Sigmoid colon (tissue), 7 donors: ENCODE data around the gene EEPD1. TPM values are rescaled to one million over a fixed set of nuclear protein-coding genes. Genes with fewer than 3 reads are reported as not detected.

Source experiments
- DNase-seq: peaks from one replicate; pipeline ENCODE4 v3.0.0-alpha.2; 2019
- H3K27ac ChIP-seq, 4 donors: fragments of 200-600 bp; sonication (generic); one replicate each; pipeline ENCODE4 v1.5.1; 2016 to 2019; ENCODE audit warnings: mild to moderate bottlenecking in 1 of 4
- H3K27me3 ChIP-seq, 3 donors: fragments of 200-600 bp; sonication (generic); one replicate each; pipeline ENCODE4 v1.5.1; 2019; ENCODE audit warnings: mild to moderate bottlenecking in 1 of 3
- H3K36me3 ChIP-seq, 4 donors: fragments of 200-600 bp; sonication (generic); one replicate each; pipeline ENCODE4 v1.5.1; 2016 to 2019
- H3K4me1 ChIP-seq, 4 donors: fragments of 200-600 bp; sonication (generic); one replicate each; pipeline ENCODE4 v1.5.1; 2017 to 2019
- H3K4me3 ChIP-seq, 4 donors: fragments of 200-600 bp; sonication (generic); one replicate each; pipeline ENCODE4 v1.5.1; 2017 to 2019; ENCODE audit warnings: mild to moderate bottlenecking in 2 of 4, moderate library complexity in 1 of 4
- H3K9me3 ChIP-seq, 4 donors: fragments of 200-600 bp in 3 of 4; sonication (generic) in 3 of 4; one replicate each; pipeline versions ENCODE4 v1.5.1 to v1.6.1; 2013 to 2019
- EP300 ChIP-seq, 4 donors: sonication (generic); formaldehyde crosslinking; IDR thresholded peaks; one replicate each; pipeline ENCODE4 v1.6.1; 2017; ENCODE audit warnings: antibody characterized with exemption in 4 of 4
- POLR2A ChIP-seq, 2 donors: fragments of 450-650 bp; IDR thresholded peaks; one replicate each; pipeline ENCODE4 v1.6.1; 2016; ENCODE audit warnings: antibody characterized with exemption in 2 of 2, mild to moderate bottlenecking in 2 of 2, moderate library complexity in 2 of 2
- POLR2AphosphoS5 ChIP-seq, 4 donors: sonication (generic); formaldehyde crosslinking; IDR thresholded peaks; one replicate each; pipeline ENCODE4 v1.6.1; 2017; ENCODE audit warnings: antibody characterized with exemption in 4 of 4
- WGBS, 2 donors: extraction: QIAGEN DNeasy Blood & Tissue Kit; methylation state at CpG; one replicate each; pipeline ENCODE4 v1.1.7; 2013; 5-methylcytosine and 5-hydroxymethylcytosine counted together
- intact Hi-C: fragments of 100-400 bp; cut with DNase I; formaldehyde crosslinking; loops from one replicate; pipeline ENCODE4 v1.15.1; 2023
- polyA plus RNA-seq, 3 donors: library from polyadenylated mRNA; stranded (reverse); fragments of 200-250 nt; gene quantifications; one replicate each; pipeline ENCODE4 v1.2.3, GENCODE V29; 2013
- total RNA-seq, 4 donors: library from RNA; depleted of rRNA; stranded (reverse); fragments of >200 nt; gene quantifications; one replicate each; pipeline ENCODE4 v1.1.0, GENCODE V29; 2016
- TF ChIP-seq, protein P1 (sequence below), 4 experiments: fragments of 450-650 bp in 3 of 4; fragments of 200-600 bp in 1 of 4; IDR thresholded peaks; one replicate each; pipeline ENCODE4 v1.5.1; 2016 to 2019; ENCODE audit warnings: antibody characterized with exemption in 4 of 4, mild to moderate bottlenecking in 3 of 4, moderate library complexity in 2 of 4
- donor health status: healthy with polysubstance abuse.
- donor health status: Bipolar disorder and iron deficiency.
- donor health status: healthy.

EEPD1 gene
- total and polyA plus RNA-seq, 7 donors, result 6.6 to 18.1 (median 14.3) TPM

DNA sequence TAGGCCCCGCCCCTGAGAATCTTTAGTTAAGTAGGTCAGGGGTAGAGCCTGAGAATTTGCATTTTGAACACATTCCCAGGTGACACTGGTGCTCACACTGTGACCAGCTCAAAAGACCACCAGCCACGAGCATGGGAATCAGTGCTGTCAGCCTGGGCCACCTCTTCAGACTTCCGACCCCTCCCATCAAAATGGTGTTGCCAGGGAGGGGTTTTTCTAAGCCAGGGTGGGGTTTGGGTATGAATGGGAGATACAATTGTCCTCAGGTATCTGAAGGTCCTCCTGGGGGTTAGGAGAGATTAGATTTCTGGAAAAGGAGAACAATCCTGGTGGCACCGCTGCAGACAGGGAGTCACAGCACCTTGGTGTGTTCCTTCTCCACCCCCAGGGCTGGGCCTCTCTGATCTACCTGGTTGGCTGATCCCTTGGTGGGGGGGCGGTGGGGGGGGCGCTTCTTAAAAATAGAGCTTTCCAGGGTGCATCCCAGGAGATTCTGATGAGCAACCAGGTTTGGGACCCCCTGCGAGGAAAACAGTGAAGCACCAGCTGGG lies 125.1 kb downstream of the EEPD1 start:
- H3K27ac ChIP-seq, result peak overlapping the region in 3 of 4 donors; percentile 81 to 86 (median 82)
- DNase-seq, result peak; percentile 63
- TF ChIP-seq EP300 (IDR thresholded peaks at IDR 0.05), result no peak
- TF ChIP-seq POLR2AphosphoS5 (IDR thresholded peaks at IDR 0.05), result no peak
- no peak for TF ChIP-seq POLR2A (IDR thresholded peaks at IDR 0.05)
- TF ChIP-seq, protein P1, sequence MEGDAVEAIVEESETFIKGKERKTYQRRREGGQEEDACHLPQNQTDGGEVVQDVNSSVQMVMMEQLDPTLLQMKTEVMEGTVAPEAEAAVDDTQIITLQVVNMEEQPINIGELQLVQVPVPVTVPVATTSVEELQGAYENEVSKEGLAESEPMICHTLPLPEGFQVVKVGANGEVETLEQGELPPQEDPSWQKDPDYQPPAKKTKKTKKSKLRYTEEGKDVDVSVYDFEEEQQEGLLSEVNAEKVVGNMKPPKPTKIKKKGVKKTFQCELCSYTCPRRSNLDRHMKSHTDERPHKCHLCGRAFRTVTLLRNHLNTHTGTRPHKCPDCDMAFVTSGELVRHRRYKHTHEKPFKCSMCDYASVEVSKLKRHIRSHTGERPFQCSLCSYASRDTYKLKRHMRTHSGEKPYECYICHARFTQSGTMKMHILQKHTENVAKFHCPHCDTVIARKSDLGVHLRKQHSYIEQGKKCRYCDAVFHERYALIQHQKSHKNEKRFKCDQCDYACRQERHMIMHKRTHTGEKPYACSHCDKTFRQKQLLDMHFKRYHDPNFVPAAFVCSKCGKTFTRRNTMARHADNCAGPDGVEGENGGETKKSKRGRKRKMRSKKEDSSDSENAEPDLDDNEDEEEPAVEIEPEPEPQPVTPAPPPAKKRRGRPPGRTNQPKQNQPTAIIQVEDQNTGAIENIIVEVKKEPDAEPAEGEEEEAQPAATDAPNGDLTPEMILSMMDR (IDR thresholded peaks at IDR 0.05), result no peak
- intact Hi-C loops, result loop anchor here (1.0 to 2.0 kb wide), 2 partner anchors 13 to 149 kb away; no protein-coding TSS in a partner anchor
- no peak overlapping the region for H3K4me3 ChIP-seq
- H3K4me1 ChIP-seq, result peaks cover 0 to 81% (median 79%) of the 10 kb centered on the region in 4 donors
- WGBS, 2 donors, result 84 to 86% methylated on average over 7 of the region's 7 CpGs
- no peaks in the 10 kb centered on the region for H3K27me3 ChIP-seq
- no peaks in the 10 kb centered on the region for H3K9me3 ChIP-seq
- H3K36me3 ChIP-seq, result no peaks in the 10 kb centered on the region

DNA sequence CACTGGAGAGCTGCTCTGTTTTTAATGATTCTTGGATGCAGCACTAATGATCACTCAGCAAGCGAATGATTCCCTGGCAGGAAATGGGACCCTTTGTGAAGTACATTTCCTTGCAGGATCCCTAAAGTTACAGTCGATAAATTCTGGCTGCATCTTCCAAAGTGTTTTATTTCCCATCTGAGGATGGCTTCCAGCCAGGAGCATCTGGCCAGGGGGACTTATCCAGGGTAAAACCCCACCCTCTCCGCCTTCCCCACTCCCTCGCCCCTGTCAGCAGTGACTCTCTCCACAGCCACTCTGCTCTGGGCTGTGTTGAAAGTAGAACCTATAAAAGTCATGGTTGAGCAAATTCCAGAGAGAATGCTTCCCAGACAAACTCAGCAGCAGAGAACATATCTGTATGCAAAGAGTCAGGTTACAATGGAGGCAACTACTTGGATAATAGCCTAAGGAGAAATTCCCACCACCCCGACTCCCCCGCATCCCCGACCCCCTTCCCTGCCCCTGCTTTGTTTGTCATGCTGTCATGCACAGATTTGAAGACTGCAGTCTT lies 125.6 kb downstream of the EEPD1 start:
- Histone ChIP-seq H3K4me3 (no peak overlapping the region), H3K27me3 (no peaks in the 10 kb centered on the region), H3K9me3 (no peaks in the 10 kb centered on the region), H3K36me3 (no peaks in the 10 kb centered on the region), H3K4me1 (peaks cover 0 to 78% (median 75%) of the 10 kb centered on the region in 4 donors), H3K27ac (peak overlapping the region in 3 of 4 donors; percentile 81 to 86 (median 82))
- intact Hi-C loops, result loop anchor here (1.0 to 2.0 kb wide), 2 partner anchors 13 to 150 kb away; no protein-coding TSS in a partner anchor
- DNase-seq, result peak; percentile 93
- no peak for TF ChIP-seq POLR2A (IDR thresholded peaks at IDR 0.05)
- TF ChIP-seq EP300 (IDR thresholded peaks at IDR 0.05), result peak; percentile 62 to 94 (median 87)
- peak; percentile 87 to 98 (median 94) for TF ChIP-seq POLR2AphosphoS5 (IDR thresholded peaks at IDR 0.05)
- TF ChIP-seq, protein P1 (IDR thresholded peaks at IDR 0.05), result no peak
- WGBS, 2 donors, result 63 to 66% methylated on average over 7 of the region's 7 CpGs

DNA sequence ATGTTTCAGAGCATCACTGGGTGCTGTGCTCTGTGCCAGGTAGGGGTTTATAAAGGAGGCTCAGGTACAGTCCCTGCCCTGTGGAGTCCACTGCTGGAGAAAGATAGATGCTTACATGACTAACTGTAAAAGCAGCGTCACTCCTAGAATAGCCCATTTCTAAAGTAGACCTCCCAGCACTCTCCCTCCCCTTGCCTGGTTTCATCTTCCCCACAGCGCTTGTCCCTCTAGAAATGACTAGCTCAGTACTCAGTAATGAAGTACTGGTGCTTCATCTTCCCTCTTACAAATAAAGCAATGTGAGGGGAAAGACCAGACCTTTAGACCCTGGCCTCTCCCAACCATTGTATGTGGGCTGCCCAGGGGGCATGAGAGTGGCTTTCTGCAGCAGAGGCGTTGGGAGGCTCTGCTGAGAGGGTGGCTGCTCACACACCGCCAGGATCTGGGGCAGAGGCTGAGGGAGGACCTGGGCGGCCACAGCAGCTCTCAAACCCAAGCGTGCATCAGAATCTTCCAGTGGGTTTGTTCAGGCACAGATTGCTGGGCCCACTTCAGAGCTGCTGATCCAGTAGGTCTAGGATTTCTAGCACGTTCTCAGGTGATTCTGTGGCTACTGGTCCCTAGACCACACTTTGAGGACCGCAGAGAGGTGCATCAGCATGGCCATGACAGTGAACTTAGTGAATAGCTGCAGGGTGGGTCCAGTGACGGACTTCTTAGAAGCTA lies 126.3 kb downstream of the EEPD1 start:
- H3K27me3 ChIP-seq, result no peaks in the 10 kb centered on the region
- H3K36me3 ChIP-seq, result no peaks in the 10 kb centered on the region
- intact Hi-C loops, result loop anchor here (2.0 kb wide), 1 partner anchor 151 kb away; no protein-coding TSS in a partner anchor
- H3K4me3 ChIP-seq, result no peak overlapping the region
- H3K4me1 ChIP-seq, result peaks cover 0 to 74% (median 70%) of the 10 kb centered on the region in 4 donors
- no peaks in the 10 kb centered on the region for H3K9me3 ChIP-seq
- WGBS, 2 donors, result 89 to 92% methylated on average over 9 of the region's 9 CpGs
- H3K27ac ChIP-seq, result peak overlapping the region in 3 of 4 donors; percentile 81 to 86 (median 82)
- peak; percentile 58 for DNase-seq
- TF ChIP-seq, protein P1 (IDR thresholded peaks at IDR 0.05), result no peak

DNA sequence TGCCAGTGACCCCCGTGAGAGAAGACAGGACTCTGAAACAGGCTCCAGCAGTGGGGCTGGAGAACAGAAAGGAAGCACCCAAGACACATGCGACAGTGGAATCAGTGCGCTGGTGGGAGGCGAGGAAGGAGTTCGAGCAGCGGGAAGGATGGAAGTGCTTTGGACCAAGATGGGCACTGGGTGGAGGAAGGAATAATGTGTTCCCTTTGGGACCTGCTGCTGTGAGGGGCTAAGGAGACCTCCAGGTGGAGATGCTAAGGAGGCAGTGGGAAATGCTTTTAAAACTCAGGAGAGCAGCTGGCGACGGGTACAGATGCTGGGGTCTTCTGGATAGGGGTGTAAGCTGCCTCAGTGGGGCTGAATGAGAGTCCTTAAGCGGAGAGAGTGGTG lies 126.9 kb downstream of the EEPD1 start:
- WGBS, 2 donors, result 97% methylated on average over 9 of the region's 9 CpGs
- Histone ChIP-seq H3K4me1 (peaks cover 0 to 74% (median 70%) of the 10 kb centered on the region in 4 donors), H3K36me3 (no peaks in the 10 kb centered on the region), H3K27ac (peak overlapping the region; percentile 72 to 86 (median 82)), H3K27me3 (no peaks in the 10 kb centered on the region), H3K4me3 (no peak overlapping the region), H3K9me3 (no peaks in the 10 kb centered on the region)
- TF ChIP-seq POLR2A (IDR thresholded peaks at IDR 0.05) (no peak), POLR2AphosphoS5 (IDR thresholded peaks at IDR 0.05) (no peak), EP300 (IDR thresholded peaks at IDR 0.05) (no peak)
- TF ChIP-seq, protein P1 (IDR thresholded peaks at IDR 0.05), result no peak
- intact Hi-C loops, result loop anchor here (1.0 to 2.0 kb wide), 2 partner anchors 127 to 151 kb away; partner anchors contain the start of gene EEPD1
- DNase-seq, result peak; percentile 51
